Measurements from ENCODE around the gene TTLL10. TPM values are rescaled to one million over a fixed set of nuclear protein-coding genes. Genes with fewer than 3 reads are reported as not detected.

TTLL10 gene
- total RNA-seq, 1 donor from 2014 or later: 0.16 TPM

DNA sequence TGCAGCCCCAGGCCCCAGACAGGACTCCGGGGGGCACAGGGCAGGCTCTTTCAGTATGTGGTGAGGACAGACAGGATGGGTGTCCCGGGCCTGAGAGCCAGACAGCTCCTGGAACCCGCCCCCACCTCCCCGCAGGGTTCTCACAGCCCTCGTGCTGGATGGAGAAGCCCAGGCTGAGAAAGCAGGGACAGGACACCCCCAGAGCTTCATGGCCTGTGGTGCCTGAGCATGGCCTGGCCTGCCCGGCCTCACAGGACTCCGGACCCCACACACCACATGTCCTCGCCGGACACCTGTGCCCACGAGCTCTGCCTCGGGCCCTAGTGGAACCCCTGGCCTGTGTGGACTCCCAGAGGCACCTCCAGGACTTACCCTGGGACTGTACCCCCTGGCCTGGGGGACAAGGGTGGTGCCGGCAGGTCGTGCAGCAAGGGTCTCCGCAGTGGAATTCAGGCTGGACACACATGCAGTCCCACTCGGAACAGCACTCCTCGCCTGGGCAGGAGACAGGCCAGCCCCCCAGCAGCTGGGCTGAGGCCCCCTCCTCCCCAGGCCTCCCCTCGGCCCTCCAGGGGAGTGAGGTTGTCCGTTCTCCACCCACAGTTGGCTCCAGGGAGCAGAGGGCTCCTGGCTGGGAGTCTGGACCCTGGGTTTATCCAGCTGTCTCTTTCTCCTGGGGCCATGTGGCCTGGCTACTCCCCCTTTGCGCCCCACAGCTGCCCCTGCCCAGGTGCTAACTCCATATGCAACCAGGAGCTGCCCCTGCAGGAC, 31.5 kb downstream of the TTLL10 start:
- Mint-ChIP-seq H3K27ac (no peak overlapping the region), H3K9me3 (no peaks in the 10 kb centered on the region), H3K4me1 (peaks cover 41% of the 10 kb centered on the region), H3K36me3 (ENCODE audit: low read depth) (peaks cover 2% of the 10 kb centered on the region), H3K4me3 (peak overlapping the region; percentile 75), H3K27me3 (peaks cover 2% of the 10 kb centered on the region)
- intact Hi-C loops (cut with micrococcal nuclease): loop anchor here (5.0 kb wide), 2 partner anchors 48 to 87 kb away; no protein-coding TSS in a partner anchor
- POLR2A ChIA-PET: interaction anchor here (0.6 to 2.1 kb wide), 4 partner anchors 20 to 410 kb away, joined by 3 to 8 read pairs (median 6); partner anchors contain the start of gene MIB2
- TF ChIP-seq, protein P1, sequence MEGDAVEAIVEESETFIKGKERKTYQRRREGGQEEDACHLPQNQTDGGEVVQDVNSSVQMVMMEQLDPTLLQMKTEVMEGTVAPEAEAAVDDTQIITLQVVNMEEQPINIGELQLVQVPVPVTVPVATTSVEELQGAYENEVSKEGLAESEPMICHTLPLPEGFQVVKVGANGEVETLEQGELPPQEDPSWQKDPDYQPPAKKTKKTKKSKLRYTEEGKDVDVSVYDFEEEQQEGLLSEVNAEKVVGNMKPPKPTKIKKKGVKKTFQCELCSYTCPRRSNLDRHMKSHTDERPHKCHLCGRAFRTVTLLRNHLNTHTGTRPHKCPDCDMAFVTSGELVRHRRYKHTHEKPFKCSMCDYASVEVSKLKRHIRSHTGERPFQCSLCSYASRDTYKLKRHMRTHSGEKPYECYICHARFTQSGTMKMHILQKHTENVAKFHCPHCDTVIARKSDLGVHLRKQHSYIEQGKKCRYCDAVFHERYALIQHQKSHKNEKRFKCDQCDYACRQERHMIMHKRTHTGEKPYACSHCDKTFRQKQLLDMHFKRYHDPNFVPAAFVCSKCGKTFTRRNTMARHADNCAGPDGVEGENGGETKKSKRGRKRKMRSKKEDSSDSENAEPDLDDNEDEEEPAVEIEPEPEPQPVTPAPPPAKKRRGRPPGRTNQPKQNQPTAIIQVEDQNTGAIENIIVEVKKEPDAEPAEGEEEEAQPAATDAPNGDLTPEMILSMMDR (IDR thresholded peaks at IDR 0.05): no peak
- CTCF ChIA-PET: interaction anchor here (0.6 to 0.7 kb wide), 2 partner anchors 83 to 84 kb away, joined by 3 to 4 read pairs; no protein-coding TSS in a partner anchor
- no peak for ATAC-seq (ENCODE audit: low read depth)
- peak; percentile 32 for DNase-seq

DNA sequence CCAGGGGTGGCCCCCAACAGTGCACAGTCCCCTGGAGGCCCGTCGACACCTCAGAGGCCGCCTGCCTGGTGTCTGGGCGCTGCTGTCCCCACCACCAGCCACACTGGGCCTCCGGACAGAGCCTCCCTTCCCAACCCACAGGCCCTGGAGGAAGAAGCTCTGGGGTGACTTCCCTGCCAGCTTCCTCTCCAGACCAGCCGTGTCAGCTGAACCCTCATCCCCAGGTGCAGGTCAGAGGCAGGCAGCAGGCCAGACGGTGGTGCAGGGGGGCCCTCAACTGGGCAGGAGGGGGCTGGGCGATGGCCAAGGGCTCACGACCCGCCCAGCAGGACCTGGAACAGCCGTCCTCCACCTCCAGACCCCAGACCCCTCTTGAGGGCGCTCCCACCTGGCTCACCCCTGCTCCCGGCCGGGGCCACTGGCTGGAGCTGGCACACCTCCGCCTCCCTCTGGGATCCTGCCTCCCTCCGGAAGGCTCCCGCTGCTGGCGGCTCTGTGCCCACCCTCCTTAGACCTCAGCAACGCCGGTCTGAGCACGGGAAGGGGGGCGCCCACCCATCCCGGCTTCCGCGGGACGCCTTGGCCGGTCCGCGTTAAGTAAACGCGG, 32.2 kb downstream of the TTLL10 start:
- TF ChIP-seq, protein P1 (IDR thresholded peaks at IDR 0.05): no peak
- intact Hi-C loops (cut with micrococcal nuclease): loop anchor here (5.0 kb wide), 2 partner anchors 49 to 86 kb away; no protein-coding TSS in a partner anchor
- Mint-ChIP-seq H3K4me3 (peak overlapping the region; percentile 81), H3K27me3 (peaks cover 2% of the 10 kb centered on the region), H3K9me3 (no peaks in the 10 kb centered on the region), H3K4me1 (peaks cover 35% of the 10 kb centered on the region), H3K27ac (no peak overlapping the region), H3K36me3 (ENCODE audit: low read depth) (peaks cover 2% of the 10 kb centered on the region)
- ChIA-PET POLR2A (interaction anchor here (0.9 to 3.3 kb wide), 4 partner anchors 26 to 410 kb away, joined by 3 to 15 read pairs (median 9); partner anchors contain the start of genes B3GALT6, MIB2 and SDF4), CTCF (interaction anchor here (0.6 kb wide), 1 partner anchor 84 kb away, joined by 3 read pairs; no protein-coding TSS in a partner anchor)
- ATAC-seq (ENCODE audit: low read depth) (no peak), DNase-seq (peak; percentile 33)

DNA sequence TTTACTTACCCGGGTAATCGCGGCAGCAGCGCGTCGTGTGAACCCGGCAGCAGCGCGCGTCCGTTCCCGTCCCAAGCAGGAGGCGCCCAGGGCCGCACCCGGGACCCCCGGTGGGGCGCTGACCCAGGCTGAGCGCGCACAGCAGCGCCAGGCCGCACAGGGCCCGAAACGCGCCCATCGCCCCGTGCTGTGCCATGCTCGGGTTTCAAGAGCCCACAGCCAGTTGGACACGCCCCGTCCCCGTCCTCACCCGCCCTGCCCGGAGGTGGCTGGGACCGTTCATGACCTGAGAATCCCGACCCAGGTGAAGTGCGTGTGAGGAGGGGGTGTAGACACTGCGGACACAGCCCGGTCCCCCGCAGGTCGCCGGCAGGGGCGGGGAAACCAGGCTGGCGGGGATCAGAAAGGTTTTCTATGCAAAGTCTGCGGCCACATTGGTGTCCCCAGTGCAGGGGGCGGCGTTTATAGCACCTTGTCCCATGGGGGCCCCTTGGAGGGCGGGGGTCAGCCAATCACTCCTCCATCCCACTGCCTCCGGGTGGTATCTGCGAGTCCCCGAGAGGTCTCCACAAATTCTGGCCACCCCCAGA, 32.8 kb downstream of the TTLL10 start, which contains the start of gene TNFRSF18:
Gene TNFRSF18, minus strand, starts transcription at position 217 of the 590 bp plus-strand sequence. Its CDS starts 21 bp downstream, at position 196.
- Mint-ChIP-seq H3K36me3 (ENCODE audit: low read depth) (peaks cover 2% of the 10 kb centered on the region), H3K4me1 (peaks cover 35% of the 10 kb centered on the region), H3K27ac (peak within 1 kb of the TSS; percentile 46), H3K27me3 (peaks cover 2% of the 10 kb centered on the region), H3K4me3 (peak within 1 kb of the TSS; percentile 81), H3K9me3 (no peaks in the 10 kb centered on the region)
- CTCF ChIA-PET: interaction anchor here (1.7 kb wide), 1 partner anchor 84 kb away, joined by 7 read pairs; no protein-coding TSS in a partner anchor
- intact Hi-C loops (cut with micrococcal nuclease): loop anchor here (5.0 kb wide), 2 partner anchors 49 to 86 kb away; no protein-coding TSS in a partner anchor
- TF ChIP-seq, protein P1 (IDR thresholded peaks at IDR 0.05): no peak
- peak; percentile 66 for DNase-seq
- ATAC-seq (ENCODE audit: low read depth): peak; percentile 55
- POLR2A ChIA-PET: interaction anchor here (0.9 to 3.3 kb wide), 5 partner anchors 20 to 63 kb away, joined by 4 to 15 read pairs (median 7); partner anchors contain the start of genes B3GALT6 and SDF4

DNA sequence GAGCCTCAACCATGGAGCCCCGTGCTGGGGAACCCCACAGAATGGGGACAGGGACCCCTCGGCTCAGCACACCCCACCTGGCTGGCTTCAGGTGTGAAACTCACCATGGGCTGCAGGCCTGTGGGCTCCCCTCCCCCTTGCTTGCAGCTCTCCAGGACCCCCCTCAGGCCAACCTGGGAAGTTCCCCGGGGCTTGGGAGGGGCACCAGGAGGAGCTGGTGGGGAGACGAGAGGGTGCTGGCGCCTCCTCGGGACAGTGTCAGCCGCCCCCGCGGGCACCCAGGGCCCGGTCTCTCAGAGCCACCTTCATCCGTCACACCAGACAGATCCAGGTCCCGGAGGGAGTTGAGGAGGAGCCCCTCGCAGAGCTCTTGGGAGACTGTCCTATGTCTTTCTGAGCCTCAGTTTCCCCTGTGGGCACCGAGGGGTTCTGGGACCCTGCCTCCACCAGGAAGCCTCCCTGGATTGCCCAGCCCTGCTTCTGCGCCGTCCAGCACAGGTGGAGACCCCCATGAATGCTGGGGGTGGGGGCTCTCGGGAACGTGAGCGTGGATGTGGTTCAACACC, 33.4 kb downstream of the TTLL10 start:
- Mint-ChIP-seq H3K4me1 (peaks cover 35% of the 10 kb centered on the region), H3K36me3 (ENCODE audit: low read depth) (peaks cover 2% of the 10 kb centered on the region), H3K27me3 (peaks cover 2% of the 10 kb centered on the region), H3K9me3 (no peaks in the 10 kb centered on the region), H3K4me3 (peak overlapping the region; percentile 81), H3K27ac (peak overlapping the region; percentile 46)
- intact Hi-C loops (cut with micrococcal nuclease): loop anchor here (5.0 kb wide), 2 partner anchors 50 to 85 kb away; no protein-coding TSS in a partner anchor
- TF ChIP-seq, protein P1 (IDR thresholded peaks at IDR 0.05): no peak
- ATAC-seq (ENCODE audit: low read depth) (peak; percentile 7), DNase-seq (no peak)
- POLR2A ChIA-PET: interaction anchor here (0.6 to 3.3 kb wide), 9 partner anchors 9 to 143 kb away, joined by 3 to 15 read pairs (median 6); partner anchors contain the start of genes B3GALT6 and SDF4
- CTCF ChIA-PET: interaction anchor here (0.7 to 1.7 kb wide), 3 partner anchors 70 to 85 kb away, joined by 3 to 7 read pairs (median 3); no protein-coding TSS in a partner anchor
